Glutamatergic neuron (in vitro differentiated cells): ENCODE data around the gene GATA6. TPM values are rescaled to one million over a fixed set of nuclear protein-coding genes. Genes with fewer than 3 reads are reported as not detected.

Source experiments
- DNase-seq: peaks from one replicate; pipeline ENCODE4 v3.0.0; 2022
- H3K27ac Mint-ChIP-seq: one replicate; pipeline ENCODE4 v1.8.0; 2020; ENCODE audit warnings: mild to moderate bottlenecking, mixed read lengths, inconsistent platforms; ENCODE audit not compliant: unreplicated experiment
- H3K27me3 Mint-ChIP-seq: one replicate; pipeline ENCODE4 v1.8.0; 2020; ENCODE audit warnings: mild to moderate bottlenecking, moderate library complexity, mixed read lengths, inconsistent platforms; ENCODE audit not compliant: unreplicated experiment
- H3K36me3 Mint-ChIP-seq: one replicate; pipeline ENCODE4 v1.8.0; 2020; ENCODE audit warnings: mild to moderate bottlenecking, mixed read lengths, inconsistent platforms; ENCODE audit not compliant: unreplicated experiment
- H3K4me1 Mint-ChIP-seq: one replicate; pipeline ENCODE4 v1.8.0; 2020; ENCODE audit warnings: mild to moderate bottlenecking, low read depth, mixed read lengths, inconsistent platforms; ENCODE audit not compliant: unreplicated experiment
- H3K4me3 Mint-ChIP-seq: one replicate; pipeline ENCODE4 v1.8.0; 2020; ENCODE audit warnings: mild to moderate bottlenecking, mixed read lengths, inconsistent platforms; ENCODE audit not compliant: unreplicated experiment
- H3K9me3 Mint-ChIP-seq: one replicate; pipeline ENCODE4 v1.8.0; 2020; ENCODE audit warnings: mild to moderate bottlenecking, moderate library complexity, mixed read lengths, inconsistent platforms; ENCODE audit not compliant: unreplicated experiment
- CTCF ChIP-seq: fragments of 200-600 bp; sonication (generic); IDR thresholded peaks from one replicate; pipeline ENCODE4 v1.5.0; 2021; ENCODE audit not compliant: partially characterized antibody, unreplicated experiment
- total RNA-seq: library from RNA; stranded (reverse); fragmentation: NEBNext Ultra II Directional; extraction: Animal tissue kit (Norgen Biotek cat#: 25700); gene quantifications from one replicate; pipeline ENCODE4 v1.2.1, GENCODE V29; 2021; ENCODE audit not compliant: unreplicated experiment

Gene GATA6
- total RNA-seq, 1 donor from 2014 or later = 0.42 TPM

- H3K4me1 Mint-ChIP-seq = peaks cover 7% of the 10 kb centered on the region
- no peak for DNase-seq
- no peak overlapping the region for H3K27ac Mint-ChIP-seq
- TF ChIP-seq CTCF = no peak
- H3K9me3 Mint-ChIP-seq = peaks cover 15% of the 10 kb centered on the region
- H3K36me3 Mint-ChIP-seq = no peaks in the 10 kb centered on the region
- peaks cover 39% of the 10 kb centered on the region for H3K27me3 Mint-ChIP-seq
- no peak overlapping the region for H3K4me3 Mint-ChIP-seq
Measured at GRCh38 chr18:22172120-22172582, 2.8 kb downstream of the GATA6 start.

- no peak for DNase-seq
- Mint-ChIP-seq H3K9me3 (peaks cover 14% of the 10 kb centered on the region), H3K27ac (no peak overlapping the region), H3K4me3 (no peak overlapping the region), H3K4me1 (peaks cover 7% of the 10 kb centered on the region), H3K36me3 (no peaks in the 10 kb centered on the region), H3K27me3 (peaks cover 41% of the 10 kb centered on the region)
- no peak for TF ChIP-seq CTCF
Measured at GRCh38 chr18:22172594-22173049, 3.2 kb downstream of the GATA6 start.

- no peaks in the 10 kb centered on the region for H3K36me3 Mint-ChIP-seq
- peaks cover 39% of the 10 kb centered on the region for H3K27me3 Mint-ChIP-seq
- DNase-seq = no peak
- no peak for TF ChIP-seq CTCF
- no peak overlapping the region for H3K27ac Mint-ChIP-seq
- H3K9me3 Mint-ChIP-seq = peaks cover 11% of the 10 kb centered on the region
- H3K4me3 Mint-ChIP-seq = no peak overlapping the region
- H3K4me1 Mint-ChIP-seq = peaks cover 5% of the 10 kb centered on the region
Measured at GRCh38 chr18:22173221-22173927, 4.0 kb downstream of the GATA6 start.

GRCh38 chr18:22173928-22174301 lies 4.5 kb downstream of the GATA6 start:
- Mint-ChIP-seq H3K9me3 (peaks cover 8% of the 10 kb centered on the region), H3K27me3 (peaks cover 35% of the 10 kb centered on the region), H3K27ac (no peak overlapping the region), H3K4me3 (no peak overlapping the region), H3K36me3 (no peaks in the 10 kb centered on the region), H3K4me1 (peaks cover 4% of the 10 kb centered on the region)
- TF ChIP-seq CTCF = no peak
- no peak for DNase-seq

- H3K9me3 Mint-ChIP-seq = peaks cover 8% of the 10 kb centered on the region
- H3K4me3 Mint-ChIP-seq = no peak overlapping the region
- H3K4me1 Mint-ChIP-seq = peaks cover 4% of the 10 kb centered on the region
- H3K36me3 Mint-ChIP-seq = no peaks in the 10 kb centered on the region
- no peak for DNase-seq
- no peak for TF ChIP-seq CTCF
- H3K27me3 Mint-ChIP-seq = peaks cover 35% of the 10 kb centered on the region
- no peak overlapping the region for H3K27ac Mint-ChIP-seq
Measured at GRCh38 chr18:22174341-22175145, 5.2 kb downstream of the GATA6 start.
